ENCODE data around the gene ZFP36L1. TPM values are rescaled to one million over a fixed set of nuclear protein-coding genes. Genes with fewer than 3 reads are reported as not detected.

ZFP36L1 gene
- total and polyA plus RNA-seq, 2 of the 13 experiments (the other 11 are each of a cell fraction or from before 2014, with no cell fraction given): 7.4 to 10.2 TPM

- TF ChIP-seq MXD1 (CRISPR knock-in tag; IDR thresholded peaks at IDR 0.05): no peak
- TF ChIP-seq NFYC (CRISPR knock-in tag; IDR thresholded peaks at IDR 0.05): no peak
- peak; percentile 66 for TF ChIP-seq ARID5B (CRISPR knock-in tag; IDR thresholded peaks at IDR 0.05)
- TF ChIP-seq NR3C1 (CRISPR knock-in tag; IDR thresholded peaks at IDR 0.05): no peak
- TF ChIP-seq SKIL (CRISPR knock-in tag; IDR thresholded peaks at IDR 0.05; ENCODE audit: borderline replicate concordance): 0 out of 2 replicates have a peak, but pooled peaks have one; percentile 16
- no peak; the same call in 1 of the 2 replicates for TF ChIP-seq NRL (CRISPR knock-in tag; IDR thresholded peaks at IDR 0.05; ENCODE audit: borderline replicate concordance)
- peak in 1 of 2 experiments; percentile 77; a peak in 2 of 4 replicates for TF ChIP-seq HMGXB4 (CRISPR knock-in tag; IDR thresholded peaks at IDR 0.05; ENCODE audit: borderline replicate concordance in 1 of 2, low read depth in 1 of 2)
- peak; percentile 41; the same call in 1 of the 2 replicates for TF ChIP-seq GFI1 (CRISPR knock-in tag; IDR thresholded peaks at IDR 0.05; ENCODE audit: borderline replicate concordance)
- no peak for TF ChIP-seq MATR3 (CRISPR knock-in tag; IDR thresholded peaks at IDR 0.05)
- no peak for TF ChIP-seq ZNF879 (CRISPR knock-in tag; IDR thresholded peaks at IDR 0.05)
- TF ChIP-seq FOSL1 (CRISPR knock-in tag; IDR thresholded peaks at IDR 0.05; ENCODE audit: borderline replicate concordance): no peak
- TF ChIP-seq MAF1 (CRISPR knock-in tag; IDR thresholded peaks at IDR 0.05; ENCODE audit: borderline replicate concordance): no peak
- TF ChIP-seq ZNF124 (CRISPR knock-in tag; IDR thresholded peaks at IDR 0.05): peak; percentile 26; the same call in 1 of the 2 replicates
- no peak; the same call in 1 of the 2 replicates for TF ChIP-seq ZBTB25 (CRISPR knock-in tag; IDR thresholded peaks at IDR 0.05)
- TF ChIP-seq ZNF333 (CRISPR knock-in tag; IDR thresholded peaks at IDR 0.05; ENCODE audit: borderline replicate concordance): no peak; the same call in 1 of the 2 replicates
- no peak for TF ChIP-seq ZEB1 (IDR thresholded peaks at IDR 0.05; ENCODE audit: insufficient replicate concordance, low read depth)
- no peak for TF ChIP-seq JDP2 (CRISPR knock-in tag; IDR thresholded peaks at IDR 0.05; ENCODE audit: borderline replicate concordance)
- TF ChIP-seq HES4 (CRISPR knock-in tag; IDR thresholded peaks at IDR 0.05; ENCODE audit: borderline replicate concordance): peak; percentile 8; the same call in 1 of the 2 replicates
- TF ChIP-seq STAT5B (CRISPR knock-in tag; IDR thresholded peaks at IDR 0.05): no peak
These were observed 1.4 kb upstream of the ZFP36L1 start (continued) for GRCh38 chr14:68794130-68794850.

All from HepG2 (cell line).